ENCODE measurements around the gene CXCR5. TPM values are rescaled to one million over a fixed set of nuclear protein-coding genes. Genes with fewer than 3 reads are reported as not detected.

CXCR5 gene
- total and polyA plus RNA-seq, 2 of the 4 experiments (the other 2 are of a cell fraction): not detected

DNA sequence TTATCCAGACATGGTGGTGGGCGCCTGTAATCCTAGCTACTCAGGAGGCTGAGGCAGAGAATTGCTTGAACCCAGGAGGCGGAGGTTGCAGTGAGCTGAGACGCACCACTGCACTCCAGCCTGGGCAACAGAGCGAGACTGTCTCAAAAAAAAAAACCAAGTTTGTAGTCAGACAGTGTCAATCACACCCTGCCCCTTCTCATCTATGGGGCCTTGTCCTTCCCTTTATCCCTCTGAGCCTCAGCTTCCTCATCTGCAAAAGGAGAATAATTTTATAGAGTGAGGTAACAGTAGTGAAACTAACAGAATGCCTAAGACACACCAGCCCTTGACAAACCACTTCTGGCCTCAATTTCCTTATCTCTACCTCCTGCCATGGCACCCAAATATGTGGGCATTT, 31.3 kb downstream of the CXCR5 start:
- no peak overlapping the region for H2BK20ac ChIP-seq (ENCODE audit: low read depth, low read length)
- no peak overlapping the region for H2AFZ ChIP-seq (replicated peaks; ENCODE audit: low read length, poor library complexity)
- ChIA-PET POLR2A (ENCODE audit: unreplicated experiment) (no interaction called here), CTCF (no interaction called here)
- H3K4me3 ChIP-seq (ENCODE audit: insufficient read depth, low read depth, low read length): no peak overlapping the region
- no peak overlapping the region for H3K56ac ChIP-seq (ENCODE audit: extremely low read depth, insufficient read depth, low read length)
- H2BK5ac ChIP-seq (ENCODE audit: low read depth, low read length, poor library complexity, severe bottlenecking): peak overlapping the region; percentile 38
- H4K8ac ChIP-seq (ENCODE audit: low read depth in 2 of 2, low read length in 2 of 2): peak overlapping the region in 1 of 2 experiments; percentile 6; a peak in 1 of 4 replicates
- H3K27ac ChIP-seq (ENCODE audit: insufficient read depth, low read length): peak overlapping the region; percentile 40; the same call in 1 of the 2 replicates
- DNase-seq (no peak), ATAC-seq (ENCODE audit: low read depth) (no peak)
- peaks cover 37% of the 10 kb centered on the region for H4K20me1 ChIP-seq (ENCODE audit: insufficient read depth, low read length)
- H3K23ac ChIP-seq (ENCODE audit: low read depth, low read length): peak overlapping the region; percentile 21
- H3K9me1 ChIP-seq (ENCODE audit: insufficient read depth, low read length): peaks cover 10% of the 10 kb centered on the region; the same call in 1 of the 2 replicates
- no peaks in the 10 kb centered on the region for H3K27me3 ChIP-seq (ENCODE audit: control insufficient read depth, insufficient read depth, low read length)
- no peaks in the 10 kb centered on the region for H3K36me3 ChIP-seq (ENCODE audit: control insufficient read depth, insufficient read depth, low read length)
- H2AK5ac ChIP-seq (ENCODE audit: low read depth, low read length): 0 out of 2 replicates have a peak overlapping the region, but pooled peaks have one; percentile 37
- peak overlapping the region; percentile 57 for H2AK9ac ChIP-seq (replicated peaks; ENCODE audit: low read depth, low read length, poor library complexity)
- dilution Hi-C loops (cut with HindIII; ENCODE audit: low sequenced_read_pairs, unreplicated experiment) (no loop called here), in situ Hi-C loops (cut with MboI; ENCODE audit: low sequenced_read_pairs) (no loop called here), intact Hi-C loops (cut with micrococcal nuclease) (no loop called here)
- H2BK15ac ChIP-seq (ENCODE audit: low read depth, low read length): peak overlapping the region; percentile 24; the same call in 2 of the 3 replicates
- no peak overlapping the region for H3K9ac ChIP-seq (ENCODE audit: low read depth, low read length)
- peak overlapping the region; percentile 71; the same call in 1 of the 2 replicates for H3K4ac ChIP-seq (ENCODE audit: low read depth, low read length)
- no peaks in the 10 kb centered on the region for H3K9me3 ChIP-seq (ENCODE audit: control insufficient read depth, insufficient read depth, low read length)
- no peak overlapping the region for H4K5ac ChIP-seq (ENCODE audit: low read depth, low read length)
- BruUV-seq (replicated peaks): no TSS peak
- peak overlapping the region; percentile 2; the same call in 1 of the 2 replicates for H3K14ac ChIP-seq (replicated peaks; ENCODE audit: low read depth, low read length)
- peak overlapping the region; percentile 16; the same call in 1 of the 2 replicates for H2BK120ac ChIP-seq (ENCODE audit: low read depth, low read length)
- H3K18ac ChIP-seq (ENCODE audit: low read depth, low read length): no peak overlapping the region
- TF ChIP-seq MXI1 (IDR thresholded peaks at IDR 0.05; ENCODE audit: borderline replicate concordance, low read depth, low read length) (no peak), RCOR1 (IDR thresholded peaks at IDR 0.05; ENCODE audit: insufficient replicate concordance, low read length) (no peak), SMC3 (IDR thresholded peaks at IDR 0.05; ENCODE audit: low read depth, low read length) (no peak), CHD1 (IDR thresholded peaks at IDR 0.05; ENCODE audit: low read depth, low read length) (no peak), MAFK (IDR thresholded peaks at IDR 0.05; ENCODE audit: low read depth, low read length) (no peak), FOS (IDR thresholded peaks at IDR 0.05; ENCODE audit: low read depth, low read length) (no peak)
- TF ChIP-seq, protein P1, sequence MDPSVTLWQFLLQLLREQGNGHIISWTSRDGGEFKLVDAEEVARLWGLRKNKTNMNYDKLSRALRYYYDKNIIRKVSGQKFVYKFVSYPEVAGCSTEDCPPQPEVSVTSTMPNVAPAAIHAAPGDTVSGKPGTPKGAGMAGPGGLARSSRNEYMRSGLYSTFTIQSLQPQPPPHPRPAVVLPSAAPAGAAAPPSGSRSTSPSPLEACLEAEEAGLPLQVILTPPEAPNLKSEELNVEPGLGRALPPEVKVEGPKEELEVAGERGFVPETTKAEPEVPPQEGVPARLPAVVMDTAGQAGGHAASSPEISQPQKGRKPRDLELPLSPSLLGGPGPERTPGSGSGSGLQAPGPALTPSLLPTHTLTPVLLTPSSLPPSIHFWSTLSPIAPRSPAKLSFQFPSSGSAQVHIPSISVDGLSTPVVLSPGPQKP (IDR thresholded peaks at IDR 0.05; ENCODE audit: borderline replicate concordance, low read depth, low read length): no peak
- no peak overlapping the region for H3K4me2 ChIP-seq (ENCODE audit: low read depth, low read length)
- H3K79me1 ChIP-seq (ENCODE audit: low read depth in 1 of 2, low read length in 2 of 2): peaks cover 9 to 73% of the 10 kb centered on the region in 2 experiments; a peak in 3 of 4 replicates
- peaks cover 68% of the 10 kb centered on the region for H3K4me1 ChIP-seq (ENCODE audit: control insufficient read depth, insufficient read depth, low read length)
- 88% methylated on average over 4 of the region's 4 CpGs; no CpG with 5 or more reads in 1 of the 2 experiments for WGBS, 2 experiments (ENCODE audit: extremely low coverage in 2 of 2, insufficient read length in 1 of 2)
- H4K91ac ChIP-seq (ENCODE audit: insufficient read depth, low read depth, low read length): peak overlapping the region; percentile 51; the same call in 1 of the 2 replicates
